Measurements from ENCODE around the gene RNF141. TPM values are rescaled to one million over a fixed set of nuclear protein-coding genes. Genes with fewer than 3 reads are reported as not detected.

The RNF141 gene
- total and polyA plus RNA-seq, 2 donors (not counting 3 experiments of a cell fraction or from before 2014, with no cell fraction given) = 9.4 to 32.4 TPM

DNA sequence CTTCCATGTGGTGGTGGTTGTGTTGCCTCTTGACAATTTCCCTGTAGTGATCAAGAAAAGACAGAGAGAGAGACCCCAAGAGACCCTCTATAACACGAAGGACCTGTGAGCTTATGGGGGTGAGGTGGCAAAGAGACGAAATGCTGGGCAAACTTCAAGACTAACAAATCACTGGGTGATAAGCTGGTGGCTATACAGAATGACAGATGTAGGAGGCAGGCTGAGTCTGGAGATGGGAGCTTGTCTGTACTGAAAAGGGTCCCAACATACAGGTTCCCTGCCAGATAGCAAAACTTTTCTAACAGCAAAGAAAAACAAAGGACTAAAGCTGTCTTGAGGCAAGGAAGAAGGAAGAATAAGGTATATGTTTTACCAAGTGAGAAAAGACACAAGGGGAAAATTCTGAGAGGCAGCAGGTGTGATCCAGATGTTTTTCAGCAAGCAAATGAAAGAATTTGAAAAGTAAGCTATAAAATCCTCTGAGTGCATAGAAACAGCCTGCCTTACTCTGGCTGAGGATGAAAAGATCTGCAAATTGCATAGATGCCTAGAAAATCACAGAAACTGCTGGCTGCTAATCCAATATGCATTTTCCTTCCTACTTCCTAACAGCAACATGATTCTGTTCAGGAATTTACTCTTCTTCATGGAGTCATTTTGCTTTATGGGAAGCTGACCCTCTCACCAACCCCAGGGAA lies 49.4 kb upstream of the RNF141 start:
- TF ChIP-seq, protein P1, sequence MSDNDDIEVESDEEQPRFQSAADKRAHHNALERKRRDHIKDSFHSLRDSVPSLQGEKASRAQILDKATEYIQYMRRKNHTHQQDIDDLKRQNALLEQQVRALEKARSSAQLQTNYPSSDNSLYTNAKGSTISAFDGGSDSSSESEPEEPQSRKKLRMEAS (IDR thresholded peaks at IDR 0.05; ENCODE audit: insufficient read depth, insufficient read length) = no peak
- TF ChIP-seq MYC (IDR thresholded peaks at IDR 0.05; ENCODE audit: low read depth, low read length) (no peak), POLR2AphosphoS5 (IDR thresholded peaks at IDR 0.05; ENCODE audit: insufficient read depth, low read depth, low read length) (no peak), JUN (IDR thresholded peaks at IDR 0.05; ENCODE audit: borderline replicate concordance, insufficient read depth, insufficient read length, low read depth) (no peak), GATA2 (IDR thresholded peaks at IDR 0.05; ENCODE audit: insufficient read depth, insufficient read length, low read depth, low read length) (no peak), POLR2A (IDR thresholded peaks at IDR 0.05; ENCODE audit: low read depth, low read length) (no peak), FOS (IDR thresholded peaks at IDR 0.05; ENCODE audit: borderline replicate concordance, insufficient read depth, low read length) (no peak), EZH2 (IDR thresholded peaks at IDR 0.05; ENCODE audit: borderline replicate concordance, low read depth, low read length, severe bottlenecking) (no peak)
- TF ChIP-seq, protein P2, sequence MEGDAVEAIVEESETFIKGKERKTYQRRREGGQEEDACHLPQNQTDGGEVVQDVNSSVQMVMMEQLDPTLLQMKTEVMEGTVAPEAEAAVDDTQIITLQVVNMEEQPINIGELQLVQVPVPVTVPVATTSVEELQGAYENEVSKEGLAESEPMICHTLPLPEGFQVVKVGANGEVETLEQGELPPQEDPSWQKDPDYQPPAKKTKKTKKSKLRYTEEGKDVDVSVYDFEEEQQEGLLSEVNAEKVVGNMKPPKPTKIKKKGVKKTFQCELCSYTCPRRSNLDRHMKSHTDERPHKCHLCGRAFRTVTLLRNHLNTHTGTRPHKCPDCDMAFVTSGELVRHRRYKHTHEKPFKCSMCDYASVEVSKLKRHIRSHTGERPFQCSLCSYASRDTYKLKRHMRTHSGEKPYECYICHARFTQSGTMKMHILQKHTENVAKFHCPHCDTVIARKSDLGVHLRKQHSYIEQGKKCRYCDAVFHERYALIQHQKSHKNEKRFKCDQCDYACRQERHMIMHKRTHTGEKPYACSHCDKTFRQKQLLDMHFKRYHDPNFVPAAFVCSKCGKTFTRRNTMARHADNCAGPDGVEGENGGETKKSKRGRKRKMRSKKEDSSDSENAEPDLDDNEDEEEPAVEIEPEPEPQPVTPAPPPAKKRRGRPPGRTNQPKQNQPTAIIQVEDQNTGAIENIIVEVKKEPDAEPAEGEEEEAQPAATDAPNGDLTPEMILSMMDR (IDR thresholded peaks at IDR 0.05; ENCODE audit: extremely low read depth in 1 of 2, insufficient read depth in 1 of 2, low read depth in 1 of 2, low read length in 2 of 2) = no peak
- Histone ChIP-seq H3K27ac (ENCODE audit: insufficient read depth, low read depth, low read length) (no peak overlapping the region), H3K4me3 (replicated peaks in 1 of 3; ENCODE audit: insufficient read depth in 1 of 3, low read depth in 1 of 3, low read length in 3 of 3) (no peak overlapping the region), H3K4me2 (ENCODE audit: insufficient read depth, low read length) (no peak overlapping the region), H3K4me1 (ENCODE audit: control insufficient read depth, extremely low read depth, insufficient read depth, low read length) (peaks cover 16% of the 10 kb centered on the region), H3K36me3 (ENCODE audit: control insufficient read depth in 2 of 2, extremely low read depth in 1 of 2, insufficient read depth in 2 of 2, low read length in 2 of 2) (no peaks in the 10 kb centered on the region), H3K9me3 (replicated peaks; ENCODE audit: control insufficient read depth, insufficient read depth, low read length) (no peaks in the 10 kb centered on the region), H3K9me1 (replicated peaks; ENCODE audit: control insufficient read depth, extremely low read depth, insufficient read depth, low read length) (no peaks in the 10 kb centered on the region), H3K9ac (replicated peaks; ENCODE audit: extremely low read depth, insufficient read depth, low read length) (no peak overlapping the region), H2AFZ (ENCODE audit: low read depth, low read length) (no peak overlapping the region), H4K20me1 (replicated peaks; ENCODE audit: control insufficient read depth, extremely low read depth, insufficient read depth, low read length) (no peaks in the 10 kb centered on the region), H3K79me2 (ENCODE audit: control insufficient read depth, insufficient read depth, low read length) (no peaks in the 10 kb centered on the region), H3K27me3 (ENCODE audit: control insufficient read depth in 2 of 2, insufficient read depth in 2 of 2, low read length in 2 of 2) (no peaks in the 10 kb centered on the region)
- intact Hi-C loops (cut with micrococcal nuclease) (no loop called here), dilution Hi-C loops (cut with MboI; ENCODE audit: extremely low pct_ligation_motif_present, low sequenced_read_pairs) (no loop called here)
- POLR2A ChIA-PET = no interaction called here
- FAIRE-seq = no peak
- CTCF ChIA-PET = no interaction called here
- no TSS peak for BruUV-seq (replicated peaks)
- no peak for DNase-seq (ENCODE audit: low read depth, low spot score)
